ENCODE measurements around the gene ACOT4.

Gene ACOT4

GRCh38 chr14:73599499-73599898, 7.8 kb downstream of the ACOT4 start:
- no peak for TF ChIP-seq TAF1 (IDR thresholded peaks at IDR 0.05; ENCODE audit: low read depth)
- no peak for TF ChIP-seq NFIC (IDR thresholded peaks at IDR 0.05)
- TF ChIP-seq CEBPB (IDR thresholded peaks at IDR 0.05): no peak
- TF ChIP-seq REST (IDR thresholded peaks at IDR 0.05; ENCODE audit: low read depth): no peak
- no peak for TF ChIP-seq CREB1 (IDR thresholded peaks at IDR 0.05; ENCODE audit: low read depth)
- TF ChIP-seq ZBTB7A (IDR thresholded peaks at IDR 0.05; ENCODE audit: low read depth): no peak
- no peak for TF ChIP-seq TEAD4 (IDR thresholded peaks at IDR 0.05)
- TF ChIP-seq TCF12 (IDR thresholded peaks at IDR 0.05; ENCODE audit: low read depth): no peak
- no peak for TF ChIP-seq MAX (IDR thresholded peaks at IDR 0.05)
- TF ChIP-seq RAD21 (IDR thresholded peaks at IDR 0.05; ENCODE audit: low read depth): no peak
- TF ChIP-seq EGR1 (IDR thresholded peaks at IDR 0.05): no peak
- no peak for TF ChIP-seq FOXM1 (IDR thresholded peaks at IDR 0.05; ENCODE audit: borderline replicate concordance, low read depth)

- no peak for TF ChIP-seq NFIC (IDR thresholded peaks at IDR 0.05)
- no peak for TF ChIP-seq CEBPB (IDR thresholded peaks at IDR 0.05)
- TF ChIP-seq REST (IDR thresholded peaks at IDR 0.05; ENCODE audit: low read depth): no peak
- TF ChIP-seq EGR1 (IDR thresholded peaks at IDR 0.05): no peak
- no peak for TF ChIP-seq ZBTB7A (IDR thresholded peaks at IDR 0.05; ENCODE audit: low read depth)
- TF ChIP-seq EP300 (IDR thresholded peaks at IDR 0.05; ENCODE audit: borderline replicate concordance): no peak
- TF ChIP-seq TEAD4 (IDR thresholded peaks at IDR 0.05): no peak
Measured at GRCh38 chr14:73602994-73603393, 11.3 kb downstream of the ACOT4 start.

- TF ChIP-seq TAF1 (IDR thresholded peaks at IDR 0.05; ENCODE audit: low read depth): no peak
- TF ChIP-seq NFIC (IDR thresholded peaks at IDR 0.05): no peak
Measured at GRCh38 chr14:73606271-73606670, 14.6 kb downstream of the ACOT4 start.

GRCh38 chr14:73607241-73607640, 15.6 kb downstream of the ACOT4 start:
- TF ChIP-seq RAD21 (IDR thresholded peaks at IDR 0.05; ENCODE audit: low read depth) (no peak), TCF12 (IDR thresholded peaks at IDR 0.05; ENCODE audit: low read depth) (no peak), CREB1 (IDR thresholded peaks at IDR 0.05; ENCODE audit: low read depth) (no peak), CEBPB (IDR thresholded peaks at IDR 0.05) (no peak), EGR1 (IDR thresholded peaks at IDR 0.05) (no peak), FOXM1 (IDR thresholded peaks at IDR 0.05; ENCODE audit: borderline replicate concordance, low read depth) (no peak), ZBTB7A (IDR thresholded peaks at IDR 0.05; ENCODE audit: low read depth) (no peak), NFIC (IDR thresholded peaks at IDR 0.05) (no peak), TEAD4 (IDR thresholded peaks at IDR 0.05) (no peak), MAX (IDR thresholded peaks at IDR 0.05) (no peak), YY1 (IDR thresholded peaks at IDR 0.05; ENCODE audit: low read depth) (no peak)

- TF ChIP-seq YY1 (IDR thresholded peaks at IDR 0.05; ENCODE audit: low read depth) (no peak), USF1 (IDR thresholded peaks at IDR 0.05) (peak; percentile 79)
Measured at GRCh38 chr14:73610687-73611086, 19.0 kb downstream of the ACOT4 start.

- no peak for TF ChIP-seq CREB1 (IDR thresholded peaks at IDR 0.05; ENCODE audit: low read depth)
- TF ChIP-seq TAF1 (IDR thresholded peaks at IDR 0.05; ENCODE audit: low read depth): peak; percentile 30; the same call in 1 of the 2 replicates
- no peak for TF ChIP-seq TEAD4 (IDR thresholded peaks at IDR 0.05)
- TF ChIP-seq USF1 (IDR thresholded peaks at IDR 0.05): peak; percentile 4; the same call in 1 of the 2 replicates
- TF ChIP-seq EP300 (IDR thresholded peaks at IDR 0.05; ENCODE audit: borderline replicate concordance): no peak
- TF ChIP-seq REST (IDR thresholded peaks at IDR 0.05; ENCODE audit: low read depth): no peak
- TF ChIP-seq EGR1 (IDR thresholded peaks at IDR 0.05): 0 out of 2 replicates have a peak, but pooled peaks have one; percentile 10
- TF ChIP-seq CEBPB (IDR thresholded peaks at IDR 0.05): no peak
- TF ChIP-seq MAX (IDR thresholded peaks at IDR 0.05): peak; percentile 71; the same call in 1 of the 2 replicates
- 0 out of 2 replicates have a peak, but pooled peaks have one; percentile 48 for TF ChIP-seq ZBTB7A (IDR thresholded peaks at IDR 0.05; ENCODE audit: low read depth)
Measured at GRCh38 chr14:73612339-73613045, 20.8 kb downstream of the ACOT4 start, which contains the start of gene ACOT6. ACOT6 (plus strand) TSS chr14:73612517; CDS start chr14:73612572, 55 bp downstream.

Measured in Ishikawa (cell line).